Dermis blood vessel endothelial cell (primary cell): ENCODE measurements around the gene UNC79. TPM values are rescaled to one million over a fixed set of nuclear protein-coding genes. Genes with fewer than 3 reads are reported as not detected.

ENCODE experiments used
- DNase-seq: peaks from one replicate; pipeline ENCODE4 v3.0.0; 2010
- total RNA-seq: library from RNA; depleted of rRNA; stranded (reverse); fragments of >200 nt; gene quantifications from 2 replicates; pipeline ENCODE4 v1.2.3, GENCODE V29; 2014

Gene UNC79
- total RNA-seq, 1 donor from 2014 or later: not detected

- no peak for DNase-seq
Measured at GRCh38 chr14:93669632-93670031, 238.9 kb downstream of the UNC79 start.

DNA sequence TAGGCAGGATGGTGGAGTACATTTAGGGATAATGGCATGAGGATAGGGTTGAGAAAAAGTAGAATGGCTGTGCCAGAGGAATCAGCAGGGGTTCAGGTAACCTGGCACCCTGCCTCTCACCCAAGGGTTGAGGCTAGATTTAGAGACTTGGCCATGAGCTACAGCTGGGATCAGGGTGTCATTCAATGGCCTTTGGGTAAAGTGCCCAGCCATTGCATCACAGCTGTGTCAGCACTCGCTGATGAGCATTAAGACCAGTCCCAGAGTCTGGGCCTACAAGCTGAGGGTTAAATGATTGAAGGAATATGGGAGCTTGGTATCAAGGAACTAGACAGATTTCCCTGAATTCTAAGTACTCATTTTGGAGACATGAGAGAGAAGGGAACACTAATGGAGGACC is 243.6 kb downstream of the UNC79 start:
- no peak for DNase-seq

DNA sequence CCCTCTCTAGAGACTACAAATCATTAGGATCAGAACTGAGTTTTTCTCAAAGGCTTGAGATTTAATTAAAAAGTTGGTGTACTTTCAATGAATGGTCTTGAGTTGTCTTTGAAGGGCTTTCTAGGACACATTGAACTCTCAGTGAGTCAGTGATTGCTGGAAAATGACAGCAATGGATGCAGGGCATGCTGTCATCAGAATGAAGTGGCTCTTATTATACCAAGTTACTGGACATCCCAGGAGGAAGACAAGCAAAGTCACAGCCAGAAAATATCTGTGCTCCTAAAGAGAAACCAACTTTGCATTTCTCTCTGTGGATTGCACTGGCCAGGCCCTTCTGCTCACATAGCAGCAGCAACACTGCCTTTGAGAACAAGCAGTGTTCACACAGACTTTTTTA is 244.9 kb downstream of the UNC79 start:
- no peak for DNase-seq

DNA sequence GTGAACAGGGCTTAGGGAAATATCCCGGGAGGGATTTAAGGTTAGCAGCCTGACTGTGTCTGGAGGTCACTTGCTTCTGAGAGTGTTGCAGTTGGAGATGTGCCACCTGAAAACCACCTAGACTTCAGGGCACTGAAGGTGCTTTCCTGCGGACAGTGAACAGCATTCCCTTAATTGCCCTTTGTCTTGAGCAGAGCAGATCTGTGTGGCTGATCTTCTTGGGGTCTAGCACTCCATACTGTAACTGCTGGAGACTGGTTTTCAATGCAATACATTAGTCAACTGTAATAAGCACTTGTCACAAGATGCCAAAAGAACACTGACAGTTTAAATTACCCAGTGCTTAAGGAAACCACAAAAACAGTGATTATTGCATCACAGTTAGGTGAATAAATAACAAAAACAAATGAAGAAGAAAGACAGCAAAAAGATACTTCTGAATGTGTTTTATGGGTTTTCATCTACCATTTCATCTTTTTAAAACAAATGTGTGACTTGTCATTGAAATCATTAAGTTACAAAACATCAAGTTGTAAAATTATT is 245.7 kb downstream of the UNC79 start:
- DNase-seq: no peak

DNA sequence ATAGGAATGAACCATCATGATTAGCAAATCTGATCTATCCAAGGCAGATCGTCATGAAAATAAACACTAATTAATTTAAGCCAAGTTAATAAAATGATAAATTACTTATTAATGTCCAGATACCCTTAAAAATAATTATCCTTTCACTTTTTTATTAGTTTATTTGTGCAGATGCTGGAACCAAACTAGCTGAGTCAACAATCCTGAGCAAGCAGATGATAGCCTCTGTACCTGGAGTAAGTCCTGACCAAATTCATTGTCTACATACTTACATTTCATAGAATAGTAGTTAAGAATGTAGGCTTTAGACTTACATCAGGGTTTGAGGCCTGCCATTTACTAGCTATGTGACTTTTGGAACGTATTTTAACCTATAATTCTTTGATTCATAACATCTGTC is 251.7 kb downstream of the UNC79 start:
- no peak for DNase-seq

DNA sequence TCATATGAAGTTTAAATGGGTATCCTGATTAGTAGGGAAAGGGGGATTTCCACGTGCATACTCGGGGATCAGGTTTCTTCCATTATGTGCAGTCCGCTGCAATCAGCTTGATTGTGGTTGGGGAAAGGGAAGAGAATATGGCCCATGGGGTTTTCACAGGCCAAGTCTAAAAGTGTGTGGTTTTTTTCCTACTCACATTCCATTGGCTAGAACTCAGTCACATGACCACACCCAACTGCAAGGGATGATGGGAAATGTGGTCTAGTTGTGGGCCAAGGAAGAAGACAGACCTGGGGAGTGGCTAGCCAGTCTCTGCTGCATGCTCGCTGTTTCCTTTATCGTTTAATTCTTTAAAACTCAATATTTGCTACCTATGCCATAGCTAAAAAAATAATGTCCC is 252.5 kb downstream of the UNC79 start:
- DNase-seq: no peak

DNA sequence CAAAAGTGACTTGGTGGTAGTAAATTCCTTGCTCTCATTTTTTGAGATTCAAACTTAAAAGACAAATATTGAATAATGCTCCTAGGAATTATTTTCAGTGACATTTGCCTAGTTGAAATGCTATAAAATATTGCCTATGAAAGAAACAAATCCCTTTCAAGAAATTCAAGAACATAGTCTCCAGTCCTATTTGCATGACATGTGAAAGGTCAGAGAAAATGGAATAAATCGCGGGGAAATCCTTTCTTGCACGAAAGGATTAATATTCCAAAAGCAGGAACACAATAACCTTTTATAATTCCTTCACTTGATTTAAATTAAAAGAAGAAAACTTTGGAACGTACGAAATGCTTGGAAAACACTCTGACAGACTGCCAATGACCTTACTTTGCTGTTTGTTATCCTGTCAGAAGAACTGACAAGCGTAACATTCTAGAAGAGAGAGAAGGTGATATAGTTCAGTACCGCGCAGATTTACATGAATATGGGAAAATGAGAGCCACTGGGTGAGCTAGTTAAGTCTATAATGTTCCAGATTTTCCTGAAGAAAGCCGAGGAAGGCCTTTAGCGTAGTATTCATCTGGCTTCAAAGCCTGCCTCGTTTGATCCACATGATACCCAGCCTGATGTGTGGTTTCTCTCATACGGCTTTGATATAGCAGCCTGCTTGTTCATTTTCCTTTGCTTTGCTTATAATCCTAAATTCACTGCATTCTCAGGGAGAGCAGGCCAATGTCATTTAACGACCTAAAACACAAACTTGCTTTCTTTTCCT is 254.6 kb downstream of the UNC79 start:
- no peak for DNase-seq

DNA sequence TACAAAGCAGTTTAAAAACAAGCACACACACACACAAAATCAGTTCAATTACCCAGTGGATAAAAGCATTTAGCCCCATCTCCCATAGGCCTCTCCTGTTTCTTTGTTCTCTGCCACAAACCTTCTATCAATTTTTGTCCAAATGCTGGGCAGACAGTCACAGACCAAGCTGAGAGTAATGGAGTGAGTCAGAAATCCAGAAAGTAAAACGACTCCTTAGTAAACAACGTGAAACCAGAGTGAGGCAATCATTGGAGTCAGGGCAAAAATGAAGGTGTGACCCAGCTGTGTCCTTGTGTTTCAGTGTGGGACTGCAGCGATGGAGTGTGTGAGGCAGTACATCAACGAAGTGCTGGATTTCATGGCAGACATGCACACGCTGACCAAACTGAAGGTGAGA is 255.5 kb downstream of the UNC79 start:
- DNase-seq: no peak

DNA sequence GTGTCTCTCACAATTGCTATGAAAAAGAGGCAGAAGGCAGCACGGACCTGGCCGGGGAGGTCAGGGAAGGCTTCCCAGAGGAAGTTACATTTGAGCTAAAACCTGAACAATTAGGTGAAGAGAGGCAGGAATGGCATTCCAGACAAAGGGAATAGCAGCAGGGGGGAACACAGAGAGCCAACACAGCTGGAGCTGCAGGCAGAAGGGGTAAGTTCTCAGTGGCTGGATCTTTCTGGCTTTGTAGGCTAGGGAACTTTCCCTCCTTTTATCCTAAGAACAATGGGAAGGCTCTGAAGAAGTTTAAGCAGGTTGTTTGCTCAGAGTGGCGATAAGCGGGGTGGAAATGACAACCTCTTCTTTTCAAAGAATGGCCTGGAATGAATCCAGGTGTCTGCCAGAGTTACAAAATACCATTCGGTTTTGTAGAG is 257.5 kb downstream of the UNC79 start:
- DNase-seq: no peak

GRCh38 chr14:93688820-93689219 is 258.1 kb downstream of the UNC79 start:
- no peak for DNase-seq

DNA sequence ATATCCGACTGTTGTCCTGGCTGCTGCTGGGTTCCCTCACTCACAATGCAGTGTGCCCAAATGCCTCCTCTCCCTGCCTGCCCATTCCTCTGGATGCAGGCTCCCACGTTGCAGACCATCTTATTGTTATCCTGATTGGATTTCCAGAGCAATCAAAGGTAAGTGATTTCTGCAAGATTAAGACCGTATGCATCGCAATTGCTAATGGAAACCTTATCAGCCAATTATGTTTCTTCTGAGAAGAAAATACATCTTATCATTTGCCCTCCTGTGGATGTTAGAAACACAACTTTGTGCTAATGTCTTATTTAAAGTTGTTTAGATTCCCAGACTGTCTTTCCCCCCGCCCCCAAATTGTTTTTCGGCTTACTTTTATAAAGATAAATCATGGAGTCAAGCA is 259.4 kb downstream of the UNC79 start:
- no peak for DNase-seq

DNA sequence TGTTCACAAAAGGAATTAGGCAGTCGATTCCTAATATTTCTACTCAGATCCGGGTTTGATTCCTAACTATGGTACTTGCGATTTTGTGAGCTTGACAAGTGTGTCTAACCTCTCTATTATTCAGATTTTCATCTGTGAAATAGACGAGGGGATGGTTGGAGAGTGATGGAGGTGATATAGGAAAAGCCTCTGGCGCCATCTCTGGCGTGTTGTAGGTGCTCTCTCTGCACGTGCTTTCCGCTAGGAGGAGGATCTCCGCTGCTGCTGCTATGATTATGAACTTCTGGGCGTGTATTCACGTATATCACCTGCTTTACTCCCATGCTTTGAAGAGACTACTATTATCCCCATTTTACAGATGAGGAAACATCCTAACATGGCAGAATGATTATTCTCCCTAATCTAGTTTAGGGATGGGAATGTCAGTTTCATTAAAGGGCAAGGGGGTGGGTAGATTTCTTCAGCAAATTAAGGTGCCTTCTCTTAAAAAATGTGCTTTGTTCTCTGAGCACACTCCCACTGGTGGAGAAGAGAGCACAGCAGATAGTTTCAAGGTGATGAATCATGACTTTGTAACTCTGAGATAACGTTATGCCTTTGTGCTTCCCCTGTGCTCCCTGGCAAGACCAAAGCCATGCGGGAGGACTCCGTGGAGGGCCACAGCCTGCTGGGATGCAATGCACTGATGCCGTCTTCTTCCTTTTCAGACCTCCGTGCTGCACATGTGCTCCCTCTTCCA is 260.5 kb downstream of the UNC79 start:
- DNase-seq: no peak

DNA sequence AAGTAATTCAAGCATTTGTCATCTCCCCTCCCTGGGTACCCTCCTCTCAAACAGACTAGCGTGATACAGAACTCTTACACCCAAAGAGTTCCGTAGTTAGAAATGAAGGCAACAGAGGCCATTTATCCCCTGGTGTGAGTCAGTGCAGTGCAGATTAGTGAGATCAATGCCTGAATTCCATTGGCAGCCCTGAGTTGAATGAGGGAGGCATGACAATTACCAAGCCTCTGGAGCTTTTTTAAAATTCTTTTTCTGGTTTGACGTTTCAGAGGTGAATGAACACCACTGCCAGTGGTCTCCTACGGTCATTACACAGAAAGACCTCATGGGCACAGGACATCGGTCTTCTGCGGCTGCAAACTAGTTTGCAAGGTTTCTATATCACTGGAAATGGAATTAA is 263.2 kb downstream of the UNC79 start:
- DNase-seq: no peak

DNA sequence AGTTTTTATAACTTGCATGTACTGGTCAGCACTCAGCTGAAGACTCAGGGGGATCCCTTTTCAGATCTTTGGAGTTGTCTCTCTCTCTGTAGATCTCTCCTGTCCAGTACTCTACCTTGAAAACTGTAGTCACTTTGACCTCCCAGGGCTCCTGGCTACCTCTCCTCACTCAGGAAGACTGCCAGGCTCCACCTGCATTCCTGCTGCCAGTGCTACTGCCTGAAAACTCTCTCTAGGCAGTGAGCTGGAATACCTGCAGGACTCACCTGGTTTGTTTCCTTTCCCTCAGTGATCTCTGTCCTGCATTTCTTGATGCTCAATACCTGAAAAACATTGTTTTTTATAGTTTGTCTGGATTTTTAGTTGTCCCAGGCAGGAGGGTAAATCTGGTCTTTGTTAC is 270.2 kb downstream of the UNC79 start:
- no peak for DNase-seq

GRCh38 chr14:93701562-93701961 is 270.8 kb downstream of the UNC79 start:
- DNase-seq: no peak

GRCh38 chr14:93702946-93703345 is 272.2 kb downstream of the UNC79 start:
- no peak for DNase-seq

- DNase-seq: no peak
Measured at GRCh38 chr14:93703941-93704340, 273.2 kb downstream of the UNC79 start.

DNA sequence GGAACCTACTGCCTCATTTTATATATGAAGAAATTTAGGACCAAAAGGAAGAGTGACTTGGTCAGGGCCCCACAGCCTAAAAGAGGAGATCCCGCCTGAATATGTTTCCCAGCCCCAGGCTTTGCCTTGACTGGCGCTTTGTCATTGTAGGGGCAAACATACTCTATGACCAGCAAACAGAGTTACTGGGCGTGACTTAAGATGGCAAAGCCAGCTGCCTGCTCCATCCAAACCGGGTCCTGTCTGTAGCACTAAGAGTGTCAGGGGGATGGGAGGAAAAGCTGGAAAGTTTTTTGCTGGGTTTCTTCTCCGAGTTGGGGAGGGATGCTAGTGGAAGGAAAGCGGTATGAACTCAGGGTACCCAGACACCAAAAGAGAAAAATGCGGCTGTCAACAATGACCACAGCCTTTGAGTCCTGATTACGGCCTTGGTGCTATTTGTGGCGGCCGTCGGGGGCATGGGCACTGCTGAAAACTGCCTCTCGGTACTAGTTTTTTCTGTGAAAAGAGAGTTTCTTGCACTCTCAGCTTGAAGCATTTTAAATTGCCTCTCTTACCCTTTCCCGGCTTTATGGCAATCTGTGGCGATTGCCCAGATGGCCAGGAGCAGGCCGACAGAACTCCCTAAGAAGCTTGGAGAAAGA is 274.9 kb downstream of the UNC79 start:
- DNase-seq: no peak

- no peak for DNase-seq
Measured at GRCh38 chr14:93706360-93706955, 275.7 kb downstream of the UNC79 start.

DNA sequence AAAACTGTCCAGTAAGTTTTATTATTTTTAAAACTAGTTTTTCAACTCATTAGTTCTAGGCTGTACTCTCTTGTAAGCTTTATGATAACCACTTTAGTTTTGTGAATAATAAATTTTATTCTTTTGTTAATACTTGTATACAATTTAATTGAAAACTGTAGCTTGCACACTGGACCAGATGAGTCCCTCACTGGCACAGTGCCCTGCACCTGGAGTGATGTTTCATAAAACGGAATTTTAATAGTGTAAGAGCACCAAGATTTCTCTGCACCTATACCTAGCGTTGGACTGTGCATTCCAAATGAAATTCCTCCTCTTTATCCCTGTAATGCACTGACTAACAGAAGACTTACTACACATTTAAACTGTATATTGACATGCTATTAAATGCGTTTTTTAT is 276.7 kb downstream of the UNC79 start:
- no peak for DNase-seq

GRCh38 chr14:93708311-93708734 is 277.6 kb downstream of the UNC79 start:
- no peak for DNase-seq

GRCh38 chr14:93708800-93709199 is 278.1 kb downstream of the UNC79 start:
- no peak for DNase-seq

- DNase-seq: no peak
Measured at GRCh38 chr14:93709249-93709648, 278.5 kb downstream of the UNC79 start.
